Neural progenitor cell (in vitro differentiated cells): ENCODE measurements around the gene INO80. TPM values are rescaled to one million over a fixed set of nuclear protein-coding genes. Genes with fewer than 3 reads are reported as not detected.
A peak's percentile ranks its signal among the peaks of the same experiment; 100 is the strongest.

Experiments
- DNase-seq: peaks from one replicate; pipeline ENCODE4 v3.0.0-alpha.2; 2016; ENCODE audit warnings: low spot score
- H2AFZ ChIP-seq: fragments of 200-600 bp; sonication (generic); replicated peaks from 2 replicates; pipeline ENCODE4 v1.6.1; 2016; ENCODE audit warnings: antibody characterized with exemption
- H3F3A ChIP-seq: fragments of 200-600 bp; sonication (generic); 2 replicates; pipeline ENCODE4 v1.6.1; 2016; ENCODE audit warnings: antibody characterized with exemption, low read depth
- H3K27ac ChIP-seq: fragments of 200-600 bp; sonication (generic); 2 replicates; pipeline ENCODE4 v1.5.1; 2016; ENCODE audit warnings: mild to moderate bottlenecking
- H3K27me3 ChIP-seq: fragments of 200-600 bp; sonication (generic); 2 replicates; pipeline ENCODE4 v1.6.1; 2016; ENCODE audit warnings: mild to moderate bottlenecking, moderate library complexity
- H3K36me3 ChIP-seq: fragments of 200-600 bp; sonication (generic); 2 replicates; pipeline ENCODE4 v1.5.1; 2016
- H3K4me1 ChIP-seq: fragments of 200-600 bp; sonication (generic); 2 replicates; pipeline ENCODE4 v1.6.1; 2016; ENCODE audit warnings: mixed run types
- H3K4me2 ChIP-seq: fragments of 200-600 bp; sonication (generic); 2 replicates; pipeline ENCODE4 v1.6.1; 2016
- H3K4me3 ChIP-seq: fragments of 200-600 bp; sonication (generic); 2 replicates; pipeline ENCODE4 v1.5.1; 2016
- H3K79me2 ChIP-seq: fragments of 200-600 bp; sonication (generic); 2 replicates; pipeline ENCODE4 v1.6.1; 2016; ENCODE audit warnings: low read depth
- H3K9ac ChIP-seq: fragments of 200-600 bp; sonication (generic); 2 replicates; pipeline ENCODE4 v1.6.1; 2016
- H3K9me3 ChIP-seq: fragments of 200-600 bp; sonication (generic); 2 replicates; pipeline ENCODE4 v1.5.1; 2016; ENCODE audit warnings: low read depth
- H4K20me1 ChIP-seq: fragments of 200-600 bp; sonication (generic); 2 replicates; pipeline ENCODE4 v1.6.1; 2016; ENCODE audit warnings: low read depth
- H3K27ac Mint-ChIP-seq: 3 replicates; pipeline ENCODE4 v1.8.0; 2021; ENCODE audit warnings: mixed read lengths
- H3K27me3 Mint-ChIP-seq: 2 replicates; pipeline ENCODE4 v1.8.0; 2022; ENCODE audit warnings: low read depth, mild to moderate bottlenecking, inconsistent platforms, moderate library complexity, mixed read lengths; ENCODE audit not compliant: insufficient read depth
- H3K36me3 Mint-ChIP-seq: 3 replicates; pipeline ENCODE4 v1.8.0; 2021; ENCODE audit warnings: mixed read lengths
- H3K4me1 Mint-ChIP-seq: 3 replicates; pipeline ENCODE4 v1.8.0; 2021; ENCODE audit warnings: mixed read lengths
- H3K4me3 Mint-ChIP-seq: 3 replicates; pipeline ENCODE4 v1.8.0; 2021; ENCODE audit warnings: mild to moderate bottlenecking, moderate library complexity, mixed read lengths
- H3K9me3 Mint-ChIP-seq: 3 replicates; pipeline ENCODE4 v1.8.0; 2020; ENCODE audit warnings: mixed read lengths
- CTCF ChIP-seq: fragments of 200-600 bp; sonication (generic); IDR thresholded peaks from 2 replicates; pipeline ENCODE4 v1.5.1; 2017; ENCODE audit warnings: antibody characterized with exemption, mild to moderate bottlenecking
- EZH2 ChIP-seq: fragments of 200-600 bp; sonication (generic); IDR thresholded peaks from 2 replicates; pipeline ENCODE4 v1.6.1; 2017; ENCODE audit warnings: antibody characterized with exemption, mild to moderate bottlenecking, moderate library complexity
- EZH2phosphoT487 ChIP-seq: fragments of 200-600 bp; sonication (generic); IDR thresholded peaks from 2 replicates; pipeline ENCODE4 v1.6.1; 2017; ENCODE audit warnings: antibody characterized with exemption
- small RNA-seq: library from RNA; depleted of rRNA; stranded (forward); fragments of <200 nt; gene quantifications from one replicate; pipeline ENCODE3, GENCODE V24; 2015
- total RNA-seq: library from RNA; depleted of rRNA; stranded (reverse); fragments of >200 nt; gene quantifications from 2 replicates; pipeline ENCODE4 v1.2.3, GENCODE V29; 2015; ENCODE audit warnings: low replicate concordance

The INO80 gene
- total RNA-seq, 1 donor from 2014 or later: 25.4 TPM

GRCh38 chr15:40930430-40931299, 185.4 kb downstream of the INO80 start:
- Histone ChIP-seq H3K4me1 (peaks cover 50% of the 10 kb centered on the region), H3F3A (peaks cover 25% of the 10 kb centered on the region), H3K9me3 (no peaks in the 10 kb centered on the region), H3K79me2 (no peaks in the 10 kb centered on the region), H3K36me3 (no peaks in the 10 kb centered on the region), H3K27ac (no peak overlapping the region), H3K4me2 (peak overlapping the region; percentile 82), H3K9ac (no peak overlapping the region), H4K20me1 (peaks cover 53% of the 10 kb centered on the region), H3K4me3 (peak overlapping the region; percentile 57), H2AFZ (no peak overlapping the region), H3K27me3 (peaks cover 99% of the 10 kb centered on the region)
- TF ChIP-seq EZH2 (peak; percentile 15), EZH2phosphoT487 (peak; percentile 29), CTCF (peak; percentile 69)
- H3K4me3 Mint-ChIP-seq: peak overlapping the region; percentile 84
- no peaks in the 10 kb centered on the region for H3K9me3 Mint-ChIP-seq
- DNase-seq: peak; percentile 87
- H3K27ac Mint-ChIP-seq: no peak overlapping the region
- peaks cover 36% of the 10 kb centered on the region for H3K4me1 Mint-ChIP-seq
- peaks cover 64% of the 10 kb centered on the region for H3K27me3 Mint-ChIP-seq
- H3K36me3 Mint-ChIP-seq: no peaks in the 10 kb centered on the region

- Histone ChIP-seq H3K79me2 (no peaks in the 10 kb centered on the region), H2AFZ (peak overlapping the region; percentile 42), H3K9me3 (no peaks in the 10 kb centered on the region), H3F3A (peaks cover 25% of the 10 kb centered on the region), H3K9ac (no peak overlapping the region), H3K4me1 (peaks cover 54% of the 10 kb centered on the region), H3K27ac (no peak overlapping the region), H4K20me1 (peaks cover 59% of the 10 kb centered on the region), H3K4me3 (peak overlapping the region; percentile 57), H3K4me2 (peak overlapping the region; percentile 82), H3K36me3 (no peaks in the 10 kb centered on the region), H3K27me3 (peaks cover 100% of the 10 kb centered on the region)
- Mint-ChIP-seq H3K27ac (no peak overlapping the region), H3K9me3 (no peaks in the 10 kb centered on the region), H3K27me3 (peaks cover 68% of the 10 kb centered on the region), H3K36me3 (no peaks in the 10 kb centered on the region), H3K4me3 (peak overlapping the region; percentile 84), H3K4me1 (peaks cover 41% of the 10 kb centered on the region)
- peak; percentile 91 for DNase-seq
- TF ChIP-seq EZH2phosphoT487: no peak
- peak; percentile 16 for TF ChIP-seq CTCF
- TF ChIP-seq EZH2: peak; percentile 6
Measured at GRCh38 chr15:40929660-40930429, 186.2 kb downstream of the INO80 start.

Small RNA genes lying within 50 kb of the gene (small RNA-seq; reads per million reads assigned to genes)
- gene ISCA1P4: not detected

Other genes starting within 250 kb of the INO80 start
- gene RHOV, start 242.0 kb downstream of the INO80 start, total RNA-seq: 1.2 TPM in 1 of 2 replicates, not detected in the other
- 8.0 and 22.2 TPM in 2 replicates for gene VPS18, start 221.8 kb downstream of the INO80 start, total RNA-seq
- 0.12 TPM in 1 of 2 replicates, not detected in the other for gene DLL4, start 186.9 kb downstream of the INO80 start, total RNA-seq
- gene CHAC1, start 162.8 kb downstream of the INO80 start, total RNA-seq: 2.4 and 4.8 TPM in 2 replicates
- 0.06 and 0.41 TPM in 2 replicates for gene EXD1, start 114.5 kb upstream of the INO80 start, total RNA-seq
- gene CHP1, start 115.0 kb upstream of the INO80 start, total RNA-seq: 133 and 144 TPM in 2 replicates
- 70.2 and 80.9 TPM in 2 replicates for gene OIP5, start 216.3 kb upstream of the INO80 start, total RNA-seq
- gene NUSAP1, start 216.6 kb upstream of the INO80 start, total RNA-seq: 388 and 525 TPM in 2 replicates